Stimulated activated naive CD8-positive, alpha-beta T cell treated with anti-CD3 and anti-CD28 coated beads, Interleukin-15, amount 100 ng/mL, for 72 hours (primary cell): ENCODE data around the gene VWF.

Experiments
- ATAC-seq: fragments of 150-1000 bp; cut with Tn5 transposase; 2 replicates; pipeline ENCODE4 v1.10.0; 2021; ENCODE audit warnings: mild to moderate bottlenecking, moderate library complexity
- DNase-seq, 2 donors: peaks; one replicate each; pipeline ENCODE4 v3.0.0; 2021 to 2022
- H3K27ac Mint-ChIP-seq, 2 donors: one replicate each; pipeline ENCODE4 v1.8.0; 2022; ENCODE audit warnings: mild to moderate bottlenecking in 2 of 2, mixed read lengths in 2 of 2, moderate library complexity in 2 of 2
- H3K27me3 Mint-ChIP-seq: one replicate; pipeline ENCODE4 v1.8.0; 2022; ENCODE audit warnings: mixed read lengths
- H3K4me1 Mint-ChIP-seq: one replicate; pipeline ENCODE4 v1.8.0; 2022; ENCODE audit warnings: mild to moderate bottlenecking, mixed read lengths
- H3K4me3 Mint-ChIP-seq, 2 donors: one replicate each; pipeline ENCODE4 v1.8.0; 2022; ENCODE audit warnings: mild to moderate bottlenecking in 2 of 2, mixed read lengths in 2 of 2, moderate library complexity in 1 of 2
- H3K9me3 Mint-ChIP-seq, 2 donors: one replicate each; pipeline ENCODE4 v1.8.0; 2022; ENCODE audit warnings: mixed read lengths in 2 of 2

VWF gene

DNA sequence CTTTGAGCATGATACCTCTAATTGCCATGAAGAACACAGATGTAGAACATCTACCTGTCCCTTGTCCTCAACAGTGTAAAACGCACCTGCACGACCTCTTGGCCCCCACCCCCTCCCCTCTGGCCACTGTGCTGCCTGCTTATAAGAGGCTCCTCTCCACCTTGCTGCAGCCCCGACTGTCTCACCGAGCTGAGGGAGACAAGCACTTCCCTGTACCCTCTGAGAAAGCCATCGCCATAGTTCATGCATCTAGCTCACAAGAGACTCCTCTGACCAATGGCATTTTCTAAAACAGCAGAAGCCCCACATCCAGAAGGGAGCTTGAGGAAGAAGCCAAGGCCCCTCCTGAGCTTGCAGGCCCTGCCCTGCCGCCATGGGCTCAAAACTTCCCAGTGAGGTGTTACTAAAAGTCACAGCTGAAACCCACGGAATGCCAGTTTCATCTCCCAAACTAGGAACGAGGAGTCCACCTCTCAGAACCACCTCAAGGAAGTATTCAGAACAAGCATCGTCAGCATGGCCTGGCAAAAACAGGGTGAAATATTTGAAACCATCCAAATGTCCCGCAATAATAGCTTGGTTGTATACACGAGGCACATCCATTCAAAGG lies 157.9 kb downstream of the VWF start:
- ATAC-seq = no peak

GRCh38 chr12:5965950-5966383 lies 158.5 kb downstream of the VWF start:
- DNase-seq (peak; percentile 40 to 48), ATAC-seq (peak; percentile 88)
- Mint-ChIP-seq H3K9me3 (no peaks in the 10 kb centered on the region), H3K27me3 (peaks cover 9% of the 10 kb centered on the region), H3K4me1 (no peaks in the 10 kb centered on the region), H3K27ac (peak overlapping the region in 1 of 2 donors; percentile 85), H3K4me3 (no peak overlapping the region)

More for the DNA sequence above, 157.9 kb downstream of the VWF start:
- Mint-ChIP-seq H3K4me3 (no peak overlapping the region), H3K4me1 (no peaks in the 10 kb centered on the region), H3K27me3 (peaks cover 9% of the 10 kb centered on the region), H3K27ac (no peak overlapping the region), H3K9me3 (no peaks in the 10 kb centered on the region)
- no peak for DNase-seq

- ATAC-seq (no peak), DNase-seq (no peak)
- Mint-ChIP-seq H3K4me3 (no peak overlapping the region), H3K27me3 (peaks cover 9% of the 10 kb centered on the region), H3K4me1 (no peaks in the 10 kb centered on the region), H3K27ac (peak overlapping the region in 1 of 2 donors; percentile 85), H3K9me3 (no peaks in the 10 kb centered on the region)
Measured at GRCh38 chr12:5964913-5965900, 159.3 kb downstream of the VWF start.

DNA sequence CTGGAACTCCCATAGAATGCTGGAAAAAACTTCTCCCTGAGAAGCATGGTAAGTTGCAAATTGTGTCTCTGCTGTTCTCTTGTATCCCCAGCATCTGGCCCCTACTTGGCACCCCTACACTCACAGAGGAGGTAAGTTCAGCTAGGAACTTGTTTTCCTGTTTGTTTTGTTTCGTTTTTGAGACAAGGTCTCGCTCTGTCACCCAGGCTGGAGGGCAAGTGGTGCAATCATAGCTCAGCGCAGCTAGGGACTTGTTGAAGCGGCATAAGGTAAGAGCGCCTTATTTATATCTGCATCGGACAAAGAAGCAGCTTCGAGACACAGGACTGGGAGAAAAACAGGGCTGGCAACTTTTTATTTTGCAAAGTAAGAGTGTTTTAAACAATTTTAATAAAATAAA lies 161.0 kb downstream of the VWF start:
- H3K27me3 Mint-ChIP-seq = peaks cover 9% of the 10 kb centered on the region
- H3K4me3 Mint-ChIP-seq = no peak overlapping the region
- DNase-seq (no peak), ATAC-seq (no peak)
- H3K27ac Mint-ChIP-seq = no peak overlapping the region
- no peaks in the 10 kb centered on the region for H3K4me1 Mint-ChIP-seq
- no peaks in the 10 kb centered on the region for H3K9me3 Mint-ChIP-seq

DNA sequence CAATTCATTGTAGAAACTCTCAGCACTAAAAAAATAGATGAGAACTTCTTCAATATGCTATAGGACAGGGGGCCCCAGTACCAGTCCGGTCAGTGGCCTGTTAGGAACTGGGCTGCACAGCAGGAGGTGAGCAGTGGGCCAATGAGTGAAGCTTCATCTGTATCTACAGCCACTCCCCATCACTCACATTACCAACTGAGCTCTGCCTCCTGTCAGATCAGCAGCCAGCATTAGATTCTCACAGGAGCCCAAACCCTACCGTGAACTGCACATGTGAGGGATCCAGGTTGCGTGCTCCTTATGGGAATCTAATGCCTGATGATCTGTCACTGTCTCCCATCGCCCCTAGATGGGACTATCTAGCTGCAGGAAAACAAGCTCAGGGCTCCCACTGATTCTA lies 163.7 kb downstream of the VWF start:
- H3K27ac Mint-ChIP-seq = no peak overlapping the region
- DNase-seq (no peak), ATAC-seq (no peak)
- H3K4me1 Mint-ChIP-seq = no peaks in the 10 kb centered on the region
- no peak overlapping the region for H3K4me3 Mint-ChIP-seq
- no peaks in the 10 kb centered on the region for H3K9me3 Mint-ChIP-seq
- peaks cover 9% of the 10 kb centered on the region for H3K27me3 Mint-ChIP-seq

- ATAC-seq (no peak), DNase-seq (no peak)
- Mint-ChIP-seq H3K4me1 (no peaks in the 10 kb centered on the region), H3K27me3 (peaks cover 25% of the 10 kb centered on the region), H3K4me3 (no peak overlapping the region), H3K27ac (no peak overlapping the region), H3K9me3 (no peaks in the 10 kb centered on the region)
Measured at GRCh38 chr12:5956987-5957386, 167.5 kb downstream of the VWF start.

GRCh38 chr12:5954661-5955060 lies 169.8 kb downstream of the VWF start:
- Mint-ChIP-seq H3K27ac (no peak overlapping the region), H3K27me3 (peaks cover 37% of the 10 kb centered on the region), H3K4me1 (no peaks in the 10 kb centered on the region), H3K9me3 (no peaks in the 10 kb centered on the region), H3K4me3 (no peak overlapping the region)
- no peak for DNase-seq
- no peak for ATAC-seq

- Mint-ChIP-seq H3K4me3 (no peak overlapping the region), H3K27ac (no peak overlapping the region), H3K4me1 (no peaks in the 10 kb centered on the region), H3K9me3 (no peaks in the 10 kb centered on the region), H3K27me3 (peaks cover 44% of the 10 kb centered on the region)
- DNase-seq (no peak), ATAC-seq (no peak)
Measured at GRCh38 chr12:5953835-5954586, 170.5 kb downstream of the VWF start.

DNA sequence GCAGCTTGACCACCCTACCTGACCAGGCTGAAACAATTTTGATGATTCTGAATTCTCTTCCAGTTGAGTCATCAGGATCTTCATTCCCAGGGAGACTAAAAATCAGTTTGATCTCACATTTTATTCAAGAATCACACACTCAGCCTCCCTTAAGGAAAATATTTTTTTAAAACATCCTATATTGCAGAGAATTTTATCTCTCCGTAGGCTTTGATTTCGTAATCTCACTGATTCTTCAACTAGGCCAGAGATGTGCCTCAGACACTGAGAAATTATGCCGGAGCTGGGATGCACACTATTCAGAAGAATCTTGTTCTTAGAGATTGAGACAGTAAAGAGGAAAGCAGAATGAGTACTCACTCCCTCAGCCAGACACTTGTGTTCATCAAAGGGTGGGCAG lies 172.4 kb downstream of the VWF start:
- Mint-ChIP-seq H3K4me1 (no peaks in the 10 kb centered on the region), H3K27me3 (peaks cover 61% of the 10 kb centered on the region), H3K4me3 (no peak overlapping the region), H3K27ac (no peak overlapping the region), H3K9me3 (no peaks in the 10 kb centered on the region)
- DNase-seq = no peak
- ATAC-seq = no peak

- Mint-ChIP-seq H3K27ac (no peak overlapping the region), H3K9me3 (no peaks in the 10 kb centered on the region), H3K27me3 (peaks cover 87% of the 10 kb centered on the region), H3K4me1 (no peaks in the 10 kb centered on the region), H3K4me3 (no peak overlapping the region)
- DNase-seq (no peak), ATAC-seq (no peak)
Measured at GRCh38 chr12:5948696-5949095, 175.8 kb downstream of the VWF start.

- peaks cover 83% of the 10 kb centered on the region for H3K27me3 Mint-ChIP-seq
- DNase-seq (no peak), ATAC-seq (no peak)
- H3K27ac Mint-ChIP-seq = no peak overlapping the region
- no peaks in the 10 kb centered on the region for H3K9me3 Mint-ChIP-seq
- H3K4me1 Mint-ChIP-seq = no peaks in the 10 kb centered on the region
- H3K4me3 Mint-ChIP-seq = no peak overlapping the region
Measured at GRCh38 chr12:5947006-5947405, 177.5 kb downstream of the VWF start.

- H3K4me3 Mint-ChIP-seq = no peak overlapping the region
- H3K27ac Mint-ChIP-seq = no peak overlapping the region
- peaks cover 82% of the 10 kb centered on the region for H3K27me3 Mint-ChIP-seq
Measured at GRCh38 chr12:5946388-5946787, 178.1 kb downstream of the VWF start.

DNA sequence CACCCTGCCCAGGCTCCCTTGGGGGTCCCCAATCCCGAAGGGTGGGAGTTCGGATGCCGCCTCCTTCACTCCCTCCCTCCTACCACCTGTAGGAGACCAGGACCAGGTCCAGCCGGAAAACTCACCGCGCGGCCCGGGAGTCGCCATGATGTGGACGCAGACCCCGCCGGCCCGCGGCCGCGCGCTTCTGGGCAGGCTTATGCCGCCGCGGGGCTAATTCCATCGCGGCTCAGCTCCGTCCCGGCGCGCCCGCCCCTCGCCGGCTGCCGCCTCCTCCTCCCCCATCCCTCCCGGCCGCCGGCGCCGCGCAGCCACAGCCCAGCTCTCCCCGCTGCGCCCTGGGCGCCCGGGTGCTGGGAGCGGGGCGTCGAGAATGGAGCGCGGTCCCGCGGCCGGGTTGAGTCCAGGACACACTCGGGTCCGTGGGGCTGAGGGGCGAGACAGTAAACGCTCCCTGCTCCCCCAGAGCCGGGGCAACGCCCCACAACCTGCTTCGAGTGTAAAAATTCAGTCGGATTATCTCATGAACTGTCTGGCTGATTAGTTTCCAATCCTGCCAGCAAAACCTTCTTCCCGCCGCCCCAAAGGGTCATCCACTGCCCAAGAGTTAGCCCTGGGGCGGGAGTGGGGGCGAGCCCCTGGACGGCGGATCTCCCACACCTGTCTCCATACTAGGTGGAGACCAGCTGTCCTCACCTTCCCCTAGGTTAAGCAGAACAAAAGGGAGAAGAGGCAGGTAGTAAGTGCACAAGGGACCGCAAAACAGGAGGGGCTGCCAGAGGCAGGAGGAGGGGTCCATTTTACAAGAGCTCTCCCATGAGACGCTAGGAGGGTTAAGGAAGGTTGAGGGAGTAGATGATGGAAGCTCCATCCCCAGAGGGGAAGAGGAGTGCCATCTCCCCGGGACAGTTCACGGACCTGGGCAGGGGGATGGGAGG lies 179.1 kb downstream of the VWF start, which contains the start of gene ANO2:
Gene ANO2 (minus strand): TSS at position 189 of the 938 bp plus-strand sequence. CDS start 42 bp downstream, at position 147.
- peaks cover 87% of the 10 kb centered on the region for H3K27me3 Mint-ChIP-seq
- H3K9me3 Mint-ChIP-seq = no peaks in the 10 kb centered on the region
- peak within 1 kb of the TSS in 1 of 2 donors; percentile 30 for H3K27ac Mint-ChIP-seq
- peak; percentile 35 for ATAC-seq
- H3K4me1 Mint-ChIP-seq = no peaks in the 10 kb centered on the region
- DNase-seq = no peak
- H3K4me3 Mint-ChIP-seq = peak within 1 kb of the TSS in 1 of 2 donors; percentile 67

More at GRCh38 chr12:5946388-5946787, 178.1 kb downstream of the VWF start:
- no peak for ATAC-seq
- no peak for DNase-seq
- Mint-ChIP-seq H3K4me1 (no peaks in the 10 kb centered on the region), H3K9me3 (no peaks in the 10 kb centered on the region)

DNA sequence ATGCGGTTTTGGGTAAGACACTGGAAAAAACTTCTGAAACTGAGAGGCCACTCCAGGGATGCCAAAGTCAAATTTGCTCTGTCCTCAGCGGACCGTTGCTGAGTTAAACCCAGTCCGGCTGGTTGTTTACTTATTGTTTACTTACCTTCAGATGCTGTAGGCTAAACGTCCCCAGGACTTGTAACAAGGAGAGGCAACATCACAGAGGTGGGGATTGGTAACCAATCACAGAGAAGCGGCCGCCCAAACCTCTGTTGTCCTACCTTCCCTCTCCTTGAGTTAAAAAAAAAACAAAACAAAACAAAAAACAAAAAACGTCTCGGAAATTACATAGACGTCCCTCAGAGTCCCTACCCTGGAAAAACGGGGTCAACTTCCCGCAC lies 179.8 kb downstream of the VWF start:
- no peak overlapping the region for H3K4me3 Mint-ChIP-seq
- DNase-seq (no peak), ATAC-seq (no peak)
- peaks cover 91% of the 10 kb centered on the region for H3K27me3 Mint-ChIP-seq
- no peaks in the 10 kb centered on the region for H3K4me1 Mint-ChIP-seq
- no peaks in the 10 kb centered on the region for H3K9me3 Mint-ChIP-seq
- H3K27ac Mint-ChIP-seq = no peak overlapping the region

GRCh38 chr12:5944053-5944452 lies 180.4 kb downstream of the VWF start:
- Mint-ChIP-seq H3K4me1 (no peaks in the 10 kb centered on the region), H3K9me3 (no peaks in the 10 kb centered on the region), H3K4me3 (no peak overlapping the region), H3K27ac (no peak overlapping the region), H3K27me3 (peaks cover 90% of the 10 kb centered on the region)
- ATAC-seq (no peak), DNase-seq (no peak)
